ENCODE measurements around the gene HEXIM2.

Gene HEXIM2

DNA sequence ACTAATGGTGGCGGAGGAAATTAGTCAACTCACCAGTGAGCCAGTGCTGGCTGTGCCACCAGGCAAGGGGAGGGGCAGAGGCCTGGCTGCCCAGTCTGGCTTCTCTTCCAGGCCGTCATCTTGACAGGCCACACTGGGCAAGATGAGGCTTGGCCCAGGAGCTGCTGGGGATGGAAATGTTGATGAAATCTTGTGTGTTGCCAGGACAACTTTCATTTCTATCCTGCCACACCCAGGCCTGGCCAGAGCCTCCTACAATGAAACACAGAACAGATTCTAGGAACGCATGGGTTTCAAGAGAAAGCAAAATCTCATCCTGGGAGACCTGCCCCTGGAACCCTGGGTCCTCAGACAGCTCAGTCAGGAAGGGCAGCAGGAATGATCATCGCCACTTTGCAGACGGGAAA, 9.3 kb downstream of the HEXIM2 start:
- peak; percentile 88 for DNase-seq (ENCODE audit: low read depth)

DNA sequence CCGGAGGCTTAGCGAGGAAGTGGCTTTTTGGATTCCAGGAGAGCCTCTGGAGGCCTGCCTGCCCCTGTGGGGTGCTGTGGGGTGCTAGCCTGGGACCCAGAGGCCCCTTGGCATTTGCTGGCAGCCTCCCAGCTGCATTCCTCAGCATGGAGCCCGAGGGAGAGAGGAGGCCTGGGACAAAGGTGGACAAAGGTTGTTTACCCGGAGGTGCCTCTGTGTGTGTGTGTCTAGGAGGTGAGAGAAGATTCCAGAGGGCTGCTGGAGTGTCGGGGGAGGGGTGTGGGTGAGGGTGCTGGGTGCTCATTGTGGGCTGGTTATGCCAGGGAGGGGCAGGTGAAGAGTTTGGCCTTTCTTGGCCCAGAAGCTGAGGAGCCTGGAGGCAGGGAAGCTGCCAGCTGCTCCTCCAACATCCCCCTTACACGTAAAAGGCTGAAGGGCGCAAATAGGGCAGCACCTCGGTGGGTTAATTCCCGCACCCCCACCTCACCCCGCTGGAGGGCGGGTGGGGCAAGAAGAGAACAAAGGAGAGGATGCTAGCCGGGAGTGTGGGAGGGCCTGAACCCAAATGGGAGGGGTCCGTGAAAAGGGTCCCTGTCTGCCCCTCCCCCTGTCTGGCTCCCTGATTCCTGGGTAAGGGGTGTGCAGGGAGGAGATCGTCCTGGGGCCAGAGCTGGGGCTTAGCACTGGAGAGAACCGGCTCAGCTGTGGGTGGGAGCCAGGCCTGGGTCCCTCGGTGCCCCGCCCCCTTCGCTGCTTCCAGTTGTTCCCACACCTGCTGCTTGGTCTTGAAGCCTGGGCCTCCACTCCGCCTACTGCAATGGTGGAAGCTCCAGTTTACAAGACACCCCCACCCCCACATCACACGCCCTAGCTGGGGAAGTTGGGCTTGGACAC, 9.9 kb downstream of the HEXIM2 start:
- DNase-seq (ENCODE audit: low read depth), result no peak

DNA sequence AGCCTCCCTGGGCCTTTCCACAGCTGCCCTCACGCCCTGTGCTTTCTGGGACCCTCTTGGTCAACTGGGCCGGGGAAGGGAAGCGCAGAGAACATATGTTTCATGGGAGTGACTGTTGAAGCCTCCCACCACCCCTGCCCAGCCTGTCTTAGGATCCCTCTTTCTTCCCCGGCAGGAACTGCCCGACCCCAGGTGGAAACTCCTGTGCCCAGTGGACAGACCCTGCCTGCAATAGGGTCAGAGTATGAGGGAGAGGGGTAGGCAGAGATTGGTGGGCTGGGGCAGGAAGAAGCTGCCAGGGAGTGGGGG, 10.5 kb downstream of the HEXIM2 start:
- no peak for DNase-seq (ENCODE audit: low read depth)

DNA sequence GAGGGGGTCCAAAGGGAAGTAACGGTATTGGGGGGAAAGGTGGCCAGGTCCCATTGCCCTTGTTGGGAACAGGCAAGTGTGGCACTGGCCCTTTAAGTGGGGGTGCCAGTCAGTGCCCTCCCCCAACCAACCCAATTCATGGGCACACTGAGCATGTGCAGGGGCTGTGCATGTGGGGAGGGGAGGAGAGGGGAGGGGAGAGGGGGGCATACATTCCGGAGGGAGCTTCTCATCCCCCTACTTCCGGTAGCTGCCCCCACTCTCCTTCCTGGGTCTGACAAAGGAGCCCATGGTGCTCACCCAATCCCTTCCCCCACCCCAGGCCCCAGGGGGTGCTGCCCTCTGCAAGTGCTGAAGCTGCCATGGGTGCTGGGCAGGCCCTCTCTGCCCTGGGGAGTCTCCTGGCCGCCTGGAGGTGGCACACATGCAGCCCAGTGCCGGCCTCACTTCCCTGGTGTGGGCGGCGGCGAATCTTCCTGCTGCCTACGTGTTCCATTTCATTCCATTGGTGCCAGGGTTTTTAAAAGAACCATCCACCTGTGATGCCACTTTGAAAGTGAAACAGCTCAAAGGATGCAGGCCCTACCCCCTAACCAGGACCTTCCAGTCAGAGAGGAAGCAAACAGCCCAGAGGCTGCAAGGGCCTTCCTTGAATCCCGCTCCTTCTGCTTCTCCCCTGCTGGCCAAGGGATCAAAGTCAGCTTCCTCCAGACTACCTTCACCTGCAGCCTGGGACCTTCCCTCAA, 11.0 kb downstream of the HEXIM2 start:
- no peak for DNase-seq (ENCODE audit: low read depth)

DNA sequence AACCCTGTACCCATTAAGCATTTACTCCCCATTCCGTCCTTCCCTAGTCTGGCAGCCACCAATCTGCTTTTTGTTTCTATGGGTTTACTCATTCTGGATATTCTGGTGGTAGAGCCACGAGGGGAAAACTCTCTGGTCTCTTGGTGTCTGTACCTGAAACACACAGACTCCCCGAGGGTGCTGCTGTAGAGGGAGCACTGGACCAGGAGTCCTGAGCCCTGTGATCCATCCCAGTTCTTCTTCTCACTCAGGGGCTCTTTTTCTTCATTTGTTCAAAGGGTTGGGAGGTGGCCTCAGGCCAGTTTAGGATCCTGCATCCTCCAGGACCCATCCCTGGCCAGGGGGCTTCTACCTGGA, 14.1 kb downstream of the HEXIM2 start:
- DNase-seq (ENCODE audit: low read depth), result no peak

DNA sequence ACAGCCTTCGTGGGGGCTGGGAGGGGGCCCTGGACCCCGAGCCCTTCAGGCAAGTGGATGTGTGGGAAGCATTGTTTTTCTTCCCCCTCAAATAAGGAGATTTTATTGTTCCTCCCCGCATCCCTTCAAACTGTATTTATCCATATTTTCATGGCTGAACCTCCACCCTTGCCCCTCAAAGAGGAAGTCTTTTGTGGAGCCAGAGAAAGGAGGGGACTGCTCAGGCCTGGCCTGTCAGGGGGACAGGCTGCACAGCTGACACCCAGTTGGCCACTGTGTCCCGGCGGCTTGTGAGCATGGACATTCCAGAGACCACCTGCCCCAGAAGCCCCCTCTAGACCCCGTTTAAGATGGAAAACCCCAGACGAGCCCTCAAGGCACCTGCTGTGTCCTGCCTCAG, 15.9 kb downstream of the HEXIM2 start:
- DNase-seq (ENCODE audit: low read depth), result no peak

DNA sequence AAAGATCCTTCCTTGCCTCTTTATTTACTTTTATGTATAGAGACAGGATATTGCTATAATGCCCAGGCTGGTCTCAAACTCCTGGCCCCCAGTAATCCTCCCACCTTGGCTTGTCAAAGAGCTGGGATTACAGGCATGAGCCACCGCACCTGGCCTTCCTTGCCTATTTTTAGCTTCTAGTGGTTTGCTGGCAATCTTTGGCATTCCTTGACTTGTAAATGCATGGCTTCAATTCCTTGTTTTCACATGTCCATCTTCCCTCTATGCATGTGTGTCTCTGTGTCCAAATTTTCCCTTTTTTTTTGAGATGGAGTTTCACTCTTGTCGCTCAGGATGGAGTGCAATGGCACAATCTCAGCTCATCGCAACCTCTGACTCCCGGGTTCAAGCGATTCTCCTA, 22.5 kb downstream of the HEXIM2 start:
- DNase-seq (ENCODE audit: low read depth), result no peak

DNA sequence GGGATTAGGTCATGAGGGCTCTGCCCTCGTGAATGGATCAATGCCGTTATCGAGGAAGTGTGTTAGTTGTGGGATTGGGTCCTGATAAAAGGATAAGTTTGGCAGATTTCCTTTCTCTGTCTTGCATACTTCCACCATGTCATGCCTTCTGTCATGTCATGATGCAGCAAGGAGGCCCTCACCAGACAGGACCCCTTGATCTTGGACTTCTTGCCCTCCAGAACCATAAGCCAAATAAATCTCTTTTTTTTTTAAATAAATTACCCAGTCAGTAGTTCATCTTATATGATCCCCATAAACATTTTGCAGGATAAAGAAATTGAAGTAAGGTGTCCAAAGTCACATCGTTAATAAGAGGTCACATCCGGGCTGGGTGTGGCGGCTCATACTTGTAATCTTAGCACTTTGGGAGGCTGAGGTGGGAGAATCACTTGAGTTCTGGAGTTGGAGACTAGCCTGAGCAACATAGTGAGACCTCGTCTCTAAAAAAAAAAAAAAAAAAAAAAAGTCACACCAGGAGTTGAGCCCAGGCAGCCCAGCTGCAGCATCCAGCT, 25.2 kb downstream of the HEXIM2 start:
- no peak for DNase-seq (ENCODE audit: low read depth)

DNA sequence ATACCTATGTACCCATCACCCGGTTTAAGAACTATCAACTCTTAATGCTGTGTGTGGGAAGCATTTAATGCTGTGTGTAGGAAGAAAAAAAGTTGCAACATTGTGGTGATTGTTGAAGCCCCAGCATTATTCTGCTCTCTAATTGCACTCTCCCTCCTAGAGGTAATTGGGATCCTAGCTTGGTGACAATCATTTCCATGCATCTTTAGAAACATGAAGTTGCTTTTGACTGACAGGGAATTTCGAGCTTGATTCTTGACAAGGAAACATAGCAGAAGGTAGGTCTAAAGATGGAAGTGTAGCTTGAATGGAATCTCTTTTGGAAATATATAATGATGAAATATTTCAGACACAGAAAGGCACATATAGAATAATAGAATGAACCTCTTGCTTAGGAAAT, 27.3 kb downstream of the HEXIM2 start:
- no peak for DNase-seq (ENCODE audit: low read depth)

DNA sequence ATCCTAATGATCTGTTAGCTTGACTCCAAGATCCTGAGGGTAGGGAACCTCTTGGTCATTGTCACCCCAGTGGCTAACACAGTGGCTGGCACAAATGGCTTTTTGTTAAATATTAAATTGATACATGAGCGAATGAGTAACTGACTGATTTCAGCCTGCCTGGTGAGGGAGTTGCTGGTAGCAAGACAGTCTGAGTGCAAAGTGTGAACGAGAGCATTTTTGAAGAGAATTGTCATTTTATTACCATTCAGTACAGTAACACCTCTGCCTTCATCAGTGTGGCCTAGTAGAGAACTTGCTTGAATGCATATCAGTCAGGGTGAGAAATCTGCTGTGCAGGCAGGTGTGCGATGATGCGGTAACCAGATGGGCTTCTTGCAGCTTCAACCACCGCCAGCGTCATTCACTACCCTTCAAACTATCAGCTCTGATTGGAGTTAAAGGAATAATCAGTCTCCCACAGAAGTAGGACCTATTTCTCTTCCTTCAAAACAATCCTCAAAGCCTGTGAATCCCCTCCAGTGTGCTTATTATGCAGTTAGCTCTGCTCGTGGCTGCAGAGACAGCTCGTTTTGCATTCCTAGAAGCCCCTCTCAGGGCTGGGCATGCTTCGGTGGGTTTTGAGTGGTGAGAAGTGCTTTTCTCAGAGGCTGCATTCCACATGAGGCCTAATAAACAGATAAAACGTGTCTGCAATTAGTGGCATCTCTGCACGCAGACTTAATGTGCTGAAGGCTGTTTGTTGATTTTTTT, 29.0 kb downstream of the HEXIM2 start:
- no peak for DNase-seq (ENCODE audit: low read depth)

DNA sequence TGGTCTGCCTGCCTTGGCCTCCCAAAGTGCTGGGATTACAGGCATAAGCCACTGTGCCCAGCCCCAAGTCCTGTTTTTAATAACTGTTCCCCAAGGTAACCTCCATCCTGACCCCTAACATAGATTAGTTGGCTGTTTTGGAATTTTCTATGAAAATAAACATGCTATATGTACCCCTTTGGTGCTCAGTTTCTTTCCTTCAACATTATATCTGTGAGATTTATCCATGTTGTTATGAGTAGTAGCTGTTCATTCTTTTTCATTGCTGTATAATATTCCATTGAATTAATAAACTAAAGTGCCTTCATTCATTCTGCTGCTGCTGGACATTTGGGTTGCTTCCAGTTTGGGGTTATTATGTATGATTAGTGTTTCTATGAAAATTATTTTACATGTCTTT, 33.7 kb downstream of the HEXIM2 start:
- no peak for DNase-seq (ENCODE audit: low read depth)

DNA sequence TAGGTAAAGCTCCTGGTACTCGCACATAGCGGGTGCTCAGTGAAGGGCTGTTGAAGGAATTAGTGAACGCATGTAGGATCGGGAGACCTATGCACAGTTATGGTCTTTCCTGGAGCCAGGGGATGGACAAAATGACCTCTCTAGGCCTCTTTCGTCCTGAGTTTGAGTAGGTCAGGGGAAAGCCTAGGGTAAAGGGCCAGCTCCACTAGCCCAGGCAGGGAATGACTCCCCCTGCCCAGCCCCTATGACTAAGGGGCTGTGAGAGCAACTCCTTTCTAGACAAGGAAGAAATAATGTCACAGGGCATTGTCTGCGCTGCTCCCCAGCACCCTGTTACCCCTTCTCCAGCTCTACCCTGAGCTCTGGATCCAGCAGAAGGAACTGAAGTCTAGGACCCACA, 35.4 kb downstream of the HEXIM2 start:
- no peak for DNase-seq (ENCODE audit: low read depth)

DNA sequence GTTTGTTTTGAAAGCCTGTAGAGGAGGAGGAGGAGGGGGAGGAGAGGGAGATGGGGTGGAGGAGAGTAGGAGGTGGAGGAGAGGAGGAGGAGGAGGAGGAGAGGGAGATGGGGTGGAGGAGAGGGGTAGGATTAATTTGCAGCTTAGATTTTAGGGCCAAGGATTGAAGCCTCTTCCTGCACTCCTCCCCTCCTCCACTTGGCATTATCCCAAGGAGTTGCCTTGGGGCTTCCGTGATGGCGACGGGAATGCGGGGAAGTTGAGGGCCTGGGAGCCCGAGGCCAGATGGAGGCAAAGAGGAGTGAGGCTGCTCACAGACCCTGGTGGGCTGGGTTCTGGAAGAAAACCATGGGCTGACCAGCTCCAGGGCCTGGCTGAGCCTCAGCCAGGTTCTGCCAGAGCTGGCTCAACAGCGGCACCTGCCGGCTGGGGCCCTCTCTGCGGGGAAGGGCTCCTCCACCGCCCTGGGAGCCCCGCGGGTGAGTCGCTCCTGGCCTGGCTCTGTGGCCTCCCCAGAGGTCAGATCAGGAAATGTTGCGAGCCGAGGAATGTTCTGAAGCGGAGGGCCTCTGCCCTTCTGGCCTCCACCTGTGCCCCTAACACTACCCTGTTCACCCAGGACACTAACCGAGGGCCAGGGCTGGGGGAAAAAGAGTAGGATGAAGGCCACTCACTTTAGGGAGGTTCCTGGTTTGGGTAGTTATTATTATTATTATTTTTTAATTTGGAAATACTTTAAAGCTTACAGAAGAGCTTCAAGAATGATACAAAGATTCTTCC, 36.1 kb downstream of the HEXIM2 start:
- peak; percentile 42 for DNase-seq (ENCODE audit: low read depth)

DNA sequence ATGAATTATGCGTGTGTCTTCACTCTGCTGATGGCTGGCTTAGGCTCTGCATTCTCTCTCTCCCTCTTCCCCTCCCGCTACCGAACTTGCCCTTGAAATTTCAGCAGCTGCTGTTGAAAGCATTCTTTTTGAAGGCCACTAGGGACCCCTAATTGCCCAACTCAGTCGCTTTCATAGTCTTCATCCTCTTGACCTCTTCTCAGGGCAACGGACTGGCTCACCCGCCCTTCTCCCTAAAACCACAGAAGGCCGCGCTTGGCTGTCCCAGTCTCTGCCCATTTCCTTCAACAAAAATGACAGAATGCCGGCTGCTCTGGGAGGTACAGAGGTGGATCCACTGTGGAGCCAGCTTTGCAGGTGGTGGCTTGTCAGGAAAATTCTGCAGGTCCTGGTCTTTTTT, 39.0 kb downstream of the HEXIM2 start:
- no peak for DNase-seq (ENCODE audit: low read depth)

DNA sequence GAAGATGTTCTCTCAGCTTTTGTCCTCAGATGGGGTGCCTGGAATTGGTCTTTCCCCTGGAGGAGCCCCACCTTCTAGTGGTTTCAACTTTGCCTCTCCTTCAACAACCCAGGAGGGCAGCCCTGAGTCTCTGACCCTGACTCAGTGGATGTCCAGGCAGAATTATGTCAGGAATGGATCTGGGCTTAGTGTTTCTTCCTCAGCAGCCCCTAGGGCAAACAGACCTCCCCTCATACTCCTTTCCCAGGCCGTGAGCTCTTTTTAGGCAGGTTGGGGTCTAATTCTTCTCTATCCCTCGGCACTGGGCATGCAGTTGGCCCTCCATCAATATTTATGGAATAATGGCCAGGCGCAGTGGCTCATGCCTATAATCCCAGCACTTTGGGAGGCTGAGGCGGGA, 39.8 kb downstream of the HEXIM2 start:
- no peak for DNase-seq (ENCODE audit: low read depth)

DNA sequence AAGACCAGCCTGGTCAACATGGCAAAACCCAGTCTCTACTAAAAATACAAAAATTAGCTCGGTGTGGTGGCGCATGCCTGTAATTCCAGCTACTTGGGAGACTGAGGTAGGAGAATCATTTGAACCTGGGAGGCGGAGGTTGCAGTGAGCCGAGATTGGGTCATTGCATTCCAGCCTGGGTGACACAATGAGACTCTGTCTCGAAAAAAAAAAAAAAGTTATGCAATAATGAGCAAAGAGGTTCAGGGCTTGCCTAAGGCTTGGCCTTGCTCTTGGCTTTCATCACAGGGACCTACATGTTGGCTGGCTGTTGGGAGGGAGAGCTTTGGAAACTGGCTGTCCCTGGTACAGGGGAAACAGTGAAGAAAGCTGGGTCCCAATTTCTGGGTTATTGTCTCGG, 40.2 kb downstream of the HEXIM2 start:
- DNase-seq (ENCODE audit: low read depth), result peak; percentile 45

DNA sequence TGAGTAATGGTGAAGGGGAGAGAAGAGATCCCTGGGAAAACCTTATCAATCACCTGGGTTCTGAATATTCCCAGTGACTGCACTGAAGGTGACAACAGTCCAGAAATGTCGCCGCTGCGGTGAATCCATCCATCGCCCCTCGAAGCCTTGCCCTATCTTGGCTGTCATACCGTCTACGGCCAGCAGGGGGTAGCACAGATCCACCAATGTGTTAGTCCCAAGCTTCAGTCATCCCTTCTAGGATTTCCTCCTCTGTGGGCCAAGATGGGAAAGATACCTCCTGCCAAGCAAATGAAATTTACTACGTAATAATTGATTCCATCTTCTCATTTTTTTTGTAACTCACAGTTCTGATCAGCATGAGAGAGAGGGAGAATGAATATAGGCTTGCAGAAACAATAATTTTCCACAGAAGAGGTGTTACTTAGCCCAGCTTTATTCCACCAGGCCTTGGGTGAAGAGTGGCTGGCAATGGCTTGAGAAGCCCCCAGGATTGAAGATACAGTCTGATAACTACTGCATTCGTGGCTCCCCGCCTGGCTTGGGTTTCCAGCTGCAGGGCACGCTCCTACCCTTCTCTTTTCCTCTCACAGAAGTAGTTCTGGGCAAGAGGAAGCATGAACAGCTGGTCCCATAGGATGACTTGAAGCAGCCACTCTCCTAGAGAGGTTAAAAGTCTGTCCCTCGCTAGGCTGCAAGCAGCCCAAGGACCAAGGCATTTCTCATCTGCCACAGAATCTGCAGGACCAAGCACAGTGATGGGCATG, 57.4 kb downstream of the HEXIM2 start:
- peak; percentile 41 for DNase-seq (ENCODE audit: low read depth)
